GM19099 (cell line): ENCODE measurements around the gene SSTR5.

Experiments used
- POLR2A ChIP-seq: IDR thresholded peaks from 3 replicates; pipeline ENCODE4 v1.6.1; 2011; ENCODE audit warnings: low read depth; ENCODE audit not compliant: insufficient read length; ENCODE audit errors: extremely low read depth

Gene SSTR5

GRCh38 chr16:1122398-1122765, 49.8 kb downstream of the SSTR5 start:
- no peak for TF ChIP-seq POLR2A

- TF ChIP-seq POLR2A = no peak
Observed at GRCh38 chr16:1123525-1124230, 51.1 kb downstream of the SSTR5 start.

- no peak for TF ChIP-seq POLR2A
Observed at GRCh38 chr16:1124291-1124690, 51.7 kb downstream of the SSTR5 start.

- TF ChIP-seq POLR2A = no peak
Observed at GRCh38 chr16:1124795-1125194, 52.2 kb downstream of the SSTR5 start.

GRCh38 chr16:1125471-1125870, 52.9 kb downstream of the SSTR5 start:
- no peak for TF ChIP-seq POLR2A

- TF ChIP-seq POLR2A = no peak
Observed at GRCh38 chr16:1126044-1126443, 53.5 kb downstream of the SSTR5 start.

GRCh38 chr16:1126586-1126985, 54.0 kb downstream of the SSTR5 start:
- TF ChIP-seq POLR2A = no peak

- TF ChIP-seq POLR2A = no peak
Observed at GRCh38 chr16:1127101-1127500, 54.6 kb downstream of the SSTR5 start.

- TF ChIP-seq POLR2A = no peak
Observed at GRCh38 chr16:1127971-1128715, 55.6 kb downstream of the SSTR5 start.

- TF ChIP-seq POLR2A = no peak
Observed at GRCh38 chr16:1129106-1129960, 56.8 kb downstream of the SSTR5 start.

- TF ChIP-seq POLR2A = no peak
Observed at GRCh38 chr16:1130382-1130781, 57.8 kb downstream of the SSTR5 start.
